Stomach smooth muscle (tissue), 2 donors: ENCODE data around the gene GABBR2.
"Not testable (repeated sequence)": the region's sequence is repeated elsewhere in the genome, so short reads cannot be mapped to it uniquely, and the experiment has no call there.

Experiments
- H3K27ac ChIP-seq: one replicate; pipeline ENCODE4 v1.7.0; 2013; ENCODE audit warnings: mild to moderate bottlenecking, low read length, inconsistent platforms
- H3K27me3 ChIP-seq, 2 donors: one replicate each; pipeline ENCODE4 v1.7.0; 2013; ENCODE audit warnings: low read length in 2 of 2; ENCODE audit not compliant: insufficient read depth in 2 of 2, control insufficient read depth in 1 of 2
- H3K36me3 ChIP-seq, 2 donors: one replicate each; pipeline ENCODE4 v1.7.0; 2013; ENCODE audit warnings: low read length in 2 of 2; ENCODE audit not compliant: control insufficient read depth in 2 of 2, insufficient read depth in 2 of 2
- H3K4me1 ChIP-seq: one replicate; pipeline ENCODE4 v1.7.0; 2013; ENCODE audit warnings: low read length; ENCODE audit not compliant: control insufficient read depth, insufficient read depth
- H3K4me3 ChIP-seq, 2 donors: one replicate each; pipeline ENCODE4 v1.7.0; 2013; ENCODE audit warnings: low read length in 2 of 2
- H3K9ac ChIP-seq, 2 donors: one replicate each; pipeline ENCODE4 v1.7.0; 2013; ENCODE audit warnings: low read length in 2 of 2, mild to moderate bottlenecking in 1 of 2
- H3K9me3 ChIP-seq, 2 donors: one replicate each; pipeline ENCODE4 v1.7.0; 2013; ENCODE audit warnings: low read length in 2 of 2; ENCODE audit not compliant: control insufficient read depth in 2 of 2
- donor health status: healthy.
- donor health status: Pancreatic carcinoma.

GABBR2 gene

DNA sequence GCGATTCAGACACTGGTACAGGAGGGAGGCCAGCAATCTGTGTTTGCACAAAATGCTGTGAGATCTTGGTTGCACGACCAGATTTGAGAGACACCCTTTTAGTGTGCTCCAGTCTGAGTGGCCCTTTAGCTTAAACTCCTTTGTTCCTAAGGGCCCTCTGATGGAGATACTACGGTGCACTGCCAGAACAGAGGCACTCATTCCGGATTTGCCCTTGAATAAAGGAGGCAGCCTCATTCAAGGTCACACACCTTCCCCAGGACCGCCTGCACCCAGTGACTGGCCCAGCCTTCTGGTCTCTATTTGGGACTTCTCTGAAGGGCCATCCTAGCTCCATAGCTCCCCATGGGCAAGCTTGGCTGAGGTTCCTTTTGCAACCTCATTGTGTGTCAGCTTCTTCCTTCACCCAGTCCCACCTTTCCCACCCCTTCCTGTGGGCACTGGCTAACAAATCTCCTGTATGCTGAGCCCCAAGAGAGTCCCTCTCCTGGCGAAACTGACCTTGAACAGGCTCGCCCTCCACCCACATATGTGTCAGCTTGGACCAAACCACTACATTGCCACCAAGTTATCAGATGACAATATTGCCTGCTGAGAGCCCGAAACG, 191.7 kb downstream of the GABBR2 start:
- Histone ChIP-seq H3K9ac (no peak overlapping the region), H3K4me3 (no peak overlapping the region), H3K36me3 (no peaks in the 10 kb centered on the region), H3K9me3 (no peaks in the 10 kb centered on the region), H3K4me1 (no peaks in the 10 kb centered on the region), H3K27ac (no peak overlapping the region), H3K27me3 (peaks cover 0 to 5% of the 10 kb centered on the region in 2 donors)

DNA sequence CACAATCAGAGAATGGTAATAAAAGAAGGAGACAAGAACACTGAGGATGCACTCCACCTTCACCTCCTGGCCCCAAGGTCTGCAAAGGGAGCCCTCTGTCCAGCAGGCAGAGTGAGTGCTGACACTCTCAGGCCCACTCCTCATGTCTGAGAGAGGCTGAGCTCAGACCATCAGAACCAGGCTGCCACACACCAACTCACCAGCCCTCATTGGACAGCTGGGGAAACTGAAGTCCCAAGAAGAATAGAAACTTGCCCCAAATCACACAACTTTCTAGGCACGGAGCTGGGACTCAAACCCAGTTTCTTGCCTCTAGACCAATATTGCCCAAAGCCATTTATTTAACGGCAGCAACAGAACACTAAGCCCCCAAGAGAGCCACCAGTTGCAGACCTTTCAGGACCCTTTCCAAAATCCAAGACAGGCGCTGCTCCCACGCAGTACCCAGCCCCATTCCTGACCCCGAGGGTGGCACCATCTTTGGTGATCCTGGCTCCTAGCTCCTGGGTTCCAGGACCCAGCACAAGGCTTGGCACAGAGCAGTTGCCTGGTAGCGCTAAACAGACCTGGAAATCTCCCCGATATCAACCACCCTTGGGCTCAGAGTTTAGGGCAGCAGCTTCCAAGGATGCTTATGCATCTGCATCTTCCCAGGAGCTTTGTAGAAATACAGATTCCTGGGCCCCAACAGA, 192.4 kb downstream of the GABBR2 start:
- H3K9me3 ChIP-seq: no peaks in the 10 kb centered on the region
- peaks cover 0 to 5% of the 10 kb centered on the region in 2 donors for H3K27me3 ChIP-seq
- H3K36me3 ChIP-seq: no peaks in the 10 kb centered on the region
- no peaks in the 10 kb centered on the region for H3K4me1 ChIP-seq
- no peak overlapping the region for H3K27ac ChIP-seq
- no peak overlapping the region for H3K4me3 ChIP-seq
- no peak overlapping the region for H3K9ac ChIP-seq

DNA sequence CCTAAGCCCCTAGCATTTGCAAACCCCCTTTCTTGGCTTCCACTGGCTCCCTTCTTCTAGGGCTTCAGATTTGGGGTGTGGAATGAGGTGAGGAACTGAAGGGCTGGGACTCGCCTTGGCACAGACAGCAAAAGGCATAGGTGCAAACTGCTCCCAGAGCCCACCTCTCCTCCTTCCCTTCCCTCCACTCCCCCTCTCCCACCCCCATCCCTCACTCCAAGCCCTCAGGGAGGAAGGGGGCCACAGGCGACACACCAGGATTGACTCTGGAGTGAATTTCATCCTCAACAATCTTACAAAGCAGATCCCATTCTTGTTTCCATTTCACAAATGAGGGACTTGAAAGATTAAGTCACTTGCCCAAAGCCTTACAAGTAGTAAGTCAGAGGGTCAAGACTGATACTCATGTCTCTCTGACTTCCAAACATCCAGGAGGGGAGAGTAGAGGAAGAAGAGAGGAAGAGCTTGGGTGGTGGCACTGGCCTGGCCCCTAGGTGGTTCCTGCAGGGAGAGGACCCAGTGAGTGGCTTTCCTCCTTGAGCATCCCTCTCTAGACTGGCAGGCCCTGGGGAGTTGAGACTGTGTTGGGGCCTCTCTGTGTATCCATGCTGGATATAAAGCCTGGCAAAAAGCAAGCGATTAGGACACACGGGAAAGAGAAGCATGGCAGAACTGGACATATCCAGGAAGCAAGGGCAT, 193.1 kb downstream of the GABBR2 start:
- Histone ChIP-seq H3K27me3 (peaks cover 0 to 3% of the 10 kb centered on the region in 2 donors), H3K4me3 (no peak overlapping the region), H3K9ac (no peak overlapping the region), H3K27ac (no peak overlapping the region), H3K9me3 (no peaks in the 10 kb centered on the region), H3K4me1 (no peaks in the 10 kb centered on the region), H3K36me3 (no peaks in the 10 kb centered on the region)

DNA sequence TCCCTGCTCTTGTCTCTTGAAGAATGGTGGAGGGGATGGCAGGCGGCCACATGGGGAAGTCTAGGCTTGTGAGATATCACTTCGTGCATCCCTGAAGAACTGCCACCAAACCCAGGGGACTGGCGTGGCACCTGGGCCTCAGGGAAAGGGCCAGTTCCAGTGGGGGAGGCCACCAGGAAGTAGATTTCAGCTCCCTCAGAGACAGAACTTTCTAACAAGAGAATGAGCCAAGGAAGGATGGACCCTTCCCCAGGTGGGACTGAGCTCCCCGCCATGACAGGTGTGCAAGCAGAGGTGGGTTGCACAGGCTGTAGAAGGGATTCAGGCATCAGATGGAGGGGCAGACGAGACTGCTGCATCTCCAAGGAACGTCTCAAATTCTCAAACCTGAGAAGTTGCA, 193.9 kb downstream of the GABBR2 start:
- Histone ChIP-seq H3K27me3 (peaks cover 0 to 3% of the 10 kb centered on the region in 2 donors), H3K36me3 (no peaks in the 10 kb centered on the region), H3K9ac (no peak overlapping the region), H3K4me3 (no peak overlapping the region), H3K4me1 (no peaks in the 10 kb centered on the region), H3K9me3 (no peaks in the 10 kb centered on the region), H3K27ac (no peak overlapping the region)

DNA sequence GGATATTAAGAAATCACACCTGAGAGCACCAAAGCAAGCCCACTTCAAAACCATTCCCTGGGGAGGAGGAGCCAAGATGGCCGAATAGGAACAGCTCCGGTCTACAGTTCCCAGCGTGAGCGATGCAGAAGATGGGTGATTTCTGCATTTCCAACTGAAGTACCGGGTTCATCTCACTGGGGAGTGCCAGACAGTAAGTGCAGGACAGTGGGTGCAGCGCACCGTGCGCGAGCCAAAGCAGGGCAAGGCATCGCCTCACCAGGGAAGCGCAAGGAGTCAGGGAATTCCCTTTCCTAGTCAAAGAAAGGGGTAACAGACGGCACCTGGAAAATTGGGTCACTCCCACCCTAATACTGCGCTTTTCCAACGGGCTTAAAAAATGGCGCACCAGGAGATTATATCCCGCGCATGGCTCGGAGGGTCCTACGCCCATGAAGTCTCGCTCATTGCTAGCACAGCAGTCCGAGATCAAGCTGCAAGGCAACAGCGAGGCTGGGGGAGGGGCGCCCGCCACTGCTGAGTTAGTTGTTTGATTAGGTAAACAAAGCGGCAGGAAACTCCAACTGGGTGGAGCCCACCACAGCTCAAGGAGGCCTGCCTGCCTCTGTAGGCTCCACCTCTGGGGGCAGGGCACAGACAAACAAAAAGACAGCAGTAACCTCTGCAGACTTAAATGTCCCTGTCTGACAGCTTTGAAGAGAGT, 200.4 kb downstream of the GABBR2 start:
- not testable (repeated sequence) for H3K27me3 ChIP-seq, H3K27ac ChIP-seq, H3K4me1 ChIP-seq, H3K9ac ChIP-seq, H3K4me3 ChIP-seq, H3K36me3 ChIP-seq, H3K9me3 ChIP-seq

DNA sequence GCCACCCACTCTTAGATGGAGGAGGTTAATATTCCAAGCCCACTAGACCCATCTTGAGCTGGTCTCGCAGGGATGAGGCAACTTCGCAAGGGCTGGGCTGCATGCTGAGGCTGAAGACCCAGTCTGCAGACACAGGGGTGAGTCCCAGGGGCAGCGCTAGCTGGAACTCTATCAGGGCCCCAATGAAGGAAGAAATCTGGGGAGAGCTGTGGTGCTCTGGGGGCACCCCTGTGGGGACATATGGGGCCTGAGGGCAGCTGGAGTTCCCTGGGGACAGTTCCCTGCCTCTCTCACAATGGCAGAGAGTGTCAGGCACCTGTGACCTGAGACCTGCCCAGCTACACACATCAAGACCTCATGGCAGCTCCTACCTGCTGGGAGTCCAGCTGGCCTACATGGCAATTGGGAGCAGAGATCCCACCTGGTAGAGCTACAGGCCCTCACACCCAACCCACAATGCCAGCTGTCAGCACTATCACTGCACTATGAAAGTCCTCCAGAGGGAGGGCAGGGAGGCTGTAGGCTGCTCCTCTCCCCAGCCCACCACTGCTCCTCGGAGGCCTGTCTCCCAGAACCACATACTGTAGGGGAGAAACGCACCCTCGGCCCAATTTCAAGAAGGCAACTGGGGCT, 202.2 kb downstream of the GABBR2 start:
- no peaks in the 10 kb centered on the region for H3K9me3 ChIP-seq
- H3K27ac ChIP-seq: no peak overlapping the region
- no peak overlapping the region for H3K9ac ChIP-seq
- no peaks in the 10 kb centered on the region for H3K4me1 ChIP-seq
- no peaks in the 10 kb centered on the region for H3K27me3 ChIP-seq
- no peak overlapping the region for H3K4me3 ChIP-seq
- no peaks in the 10 kb centered on the region for H3K36me3 ChIP-seq

DNA sequence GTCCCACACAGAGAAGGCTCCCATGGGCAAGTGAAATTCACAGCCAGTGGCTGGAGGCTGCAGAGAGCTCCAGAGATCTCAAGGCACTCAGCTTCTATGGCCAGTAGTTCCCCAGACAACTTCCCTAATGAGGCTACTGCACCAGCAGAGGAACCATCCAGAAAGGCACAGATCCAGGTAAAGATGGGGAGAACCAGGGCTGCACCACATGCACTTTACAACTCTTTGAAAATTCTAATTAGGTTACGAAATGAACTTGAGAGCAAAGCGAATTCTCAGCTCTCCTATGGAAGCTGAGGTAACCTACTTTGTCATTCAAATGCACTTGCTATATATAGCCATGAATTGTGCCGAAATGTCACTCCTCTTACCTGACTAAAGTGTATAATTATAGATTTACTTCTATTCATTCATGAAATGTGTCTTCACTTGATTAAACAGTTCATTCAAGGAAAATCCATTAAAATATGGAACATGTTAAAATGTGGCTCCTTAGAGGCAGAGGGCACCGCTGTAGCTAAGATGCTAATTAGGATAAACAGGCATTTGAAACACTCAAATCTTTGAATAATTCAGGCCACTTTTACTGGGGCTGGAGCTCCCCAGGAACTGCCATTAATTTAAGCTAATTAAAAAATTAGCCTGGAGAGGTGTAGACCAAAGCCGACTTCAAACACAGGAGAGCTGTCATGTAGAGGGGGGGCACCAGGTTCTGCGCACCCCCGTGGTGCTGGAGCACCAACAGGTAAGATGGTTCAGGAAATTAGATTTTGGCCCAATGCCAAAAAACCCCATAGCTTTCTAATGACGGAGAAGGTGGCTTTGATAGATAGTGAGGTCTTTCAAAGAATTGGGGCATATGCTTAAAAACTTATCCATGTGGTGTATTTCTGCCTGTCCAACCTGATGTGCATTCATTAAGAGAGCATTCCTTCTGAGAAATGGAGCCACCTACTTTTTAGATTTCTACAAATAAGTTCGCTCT, 204.1 kb downstream of the GABBR2 start:
- Histone ChIP-seq H3K4me3 (no peak overlapping the region), H3K9ac (no peak overlapping the region), H3K36me3 (no peaks in the 10 kb centered on the region), H3K27me3 (no peaks in the 10 kb centered on the region), H3K9me3 (no peaks in the 10 kb centered on the region), H3K4me1 (no peaks in the 10 kb centered on the region), H3K27ac (no peak overlapping the region)

DNA sequence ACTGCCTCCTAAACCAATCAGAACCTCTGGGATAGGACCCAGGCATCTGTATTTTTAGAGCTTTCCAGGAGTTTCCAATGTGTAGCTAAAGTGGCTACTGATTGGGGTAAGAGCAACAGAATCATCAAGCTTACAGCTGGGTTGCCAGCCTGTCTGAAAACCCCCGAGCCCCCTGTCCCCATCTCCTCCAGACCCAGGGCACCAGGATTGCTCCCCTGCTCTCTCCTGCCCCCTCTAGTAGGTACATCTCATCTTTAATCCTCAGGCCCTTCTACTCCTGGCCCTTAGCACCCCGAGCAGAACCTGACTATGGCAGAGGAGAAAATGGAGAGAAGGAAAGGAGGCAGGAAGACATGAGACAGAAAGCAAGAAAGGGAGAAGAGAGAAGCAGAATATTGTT, 204.9 kb downstream of the GABBR2 start:
- no peaks in the 10 kb centered on the region for H3K36me3 ChIP-seq
- no peaks in the 10 kb centered on the region for H3K9me3 ChIP-seq
- no peaks in the 10 kb centered on the region for H3K27me3 ChIP-seq
- H3K4me3 ChIP-seq: no peak overlapping the region
- H3K4me1 ChIP-seq: no peaks in the 10 kb centered on the region
- no peak overlapping the region for H3K9ac ChIP-seq
- H3K27ac ChIP-seq: no peak overlapping the region

DNA sequence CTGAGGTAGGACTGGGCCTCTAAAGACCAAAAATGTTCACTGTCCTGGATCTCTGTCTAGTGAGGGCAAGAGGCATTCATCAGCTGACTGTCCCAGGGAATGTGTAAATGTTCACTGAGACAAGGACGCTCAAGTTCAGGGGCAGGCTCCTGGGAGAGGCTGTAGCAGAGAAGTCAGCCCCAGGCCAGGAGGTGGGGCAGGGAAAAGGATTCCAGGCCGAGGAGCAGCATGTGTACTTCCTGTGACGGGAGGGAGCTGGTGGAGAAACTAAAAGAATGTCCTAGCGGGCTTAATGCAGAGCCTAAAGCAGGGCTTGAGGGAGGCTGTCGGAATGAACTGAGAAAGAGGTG, 205.8 kb downstream of the GABBR2 start:
- Histone ChIP-seq H3K27me3 (no peaks in the 10 kb centered on the region), H3K4me1 (no peaks in the 10 kb centered on the region), H3K27ac (no peak overlapping the region), H3K36me3 (no peaks in the 10 kb centered on the region), H3K9ac (no peak overlapping the region), H3K9me3 (no peaks in the 10 kb centered on the region), H3K4me3 (no peak overlapping the region)
